Suprapubic skin (tissue), 3 donors: Measurements from ENCODE around the gene CUEDC2.

Experiments used
- EP300 ChIP-seq: sonication (generic); formaldehyde crosslinking; IDR thresholded peaks from one replicate; pipeline ENCODE4 v1.6.1; 2017; ENCODE audit warnings: antibody characterized with exemption
- POLR2A ChIP-seq, 2 donors: fragments of 450-650 bp; IDR thresholded peaks; one replicate each; pipeline ENCODE4 v1.6.1; 2017; ENCODE audit warnings: antibody characterized with exemption in 2 of 2, mild to moderate bottlenecking in 2 of 2, moderate library complexity in 2 of 2
- TF ChIP-seq, protein P1 (sequence below), 2 donors: fragments of 200-600 bp in 1 of 2; fragments of 450-650 bp in 1 of 2; sonication (generic) in 1 of 2; IDR thresholded peaks; one replicate each; pipeline ENCODE4 v1.5.1; 2016 to 2019; ENCODE audit warnings: antibody characterized with exemption in 2 of 2, mild to moderate bottlenecking in 1 of 2, moderate library complexity in 1 of 2

DNA sequence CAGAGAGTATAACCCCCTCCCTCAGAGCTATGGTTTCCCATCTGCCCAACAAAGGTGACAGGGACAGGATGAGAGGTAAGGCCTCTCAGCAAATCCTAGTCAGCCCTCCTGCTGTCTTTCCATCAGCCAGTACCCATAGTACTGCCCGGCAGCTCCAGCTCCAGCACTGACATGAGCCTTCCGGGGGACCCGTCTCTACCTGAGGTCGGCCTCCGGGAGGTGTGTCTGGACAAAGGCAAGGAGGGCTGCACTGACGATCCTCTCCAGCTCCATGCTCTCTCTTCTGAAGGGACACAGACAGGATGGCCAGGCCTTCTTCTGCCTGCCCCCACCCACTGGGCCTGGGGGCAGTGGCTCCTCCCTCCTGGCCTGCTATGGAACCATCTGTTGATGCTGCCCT, 7.5 kb downstream of the CUEDC2 start:
- TF ChIP-seq EP300 (no peak), POLR2A (IDR thresholded peaks at IDR 0.05) (no peak)
- TF ChIP-seq, protein P1, sequence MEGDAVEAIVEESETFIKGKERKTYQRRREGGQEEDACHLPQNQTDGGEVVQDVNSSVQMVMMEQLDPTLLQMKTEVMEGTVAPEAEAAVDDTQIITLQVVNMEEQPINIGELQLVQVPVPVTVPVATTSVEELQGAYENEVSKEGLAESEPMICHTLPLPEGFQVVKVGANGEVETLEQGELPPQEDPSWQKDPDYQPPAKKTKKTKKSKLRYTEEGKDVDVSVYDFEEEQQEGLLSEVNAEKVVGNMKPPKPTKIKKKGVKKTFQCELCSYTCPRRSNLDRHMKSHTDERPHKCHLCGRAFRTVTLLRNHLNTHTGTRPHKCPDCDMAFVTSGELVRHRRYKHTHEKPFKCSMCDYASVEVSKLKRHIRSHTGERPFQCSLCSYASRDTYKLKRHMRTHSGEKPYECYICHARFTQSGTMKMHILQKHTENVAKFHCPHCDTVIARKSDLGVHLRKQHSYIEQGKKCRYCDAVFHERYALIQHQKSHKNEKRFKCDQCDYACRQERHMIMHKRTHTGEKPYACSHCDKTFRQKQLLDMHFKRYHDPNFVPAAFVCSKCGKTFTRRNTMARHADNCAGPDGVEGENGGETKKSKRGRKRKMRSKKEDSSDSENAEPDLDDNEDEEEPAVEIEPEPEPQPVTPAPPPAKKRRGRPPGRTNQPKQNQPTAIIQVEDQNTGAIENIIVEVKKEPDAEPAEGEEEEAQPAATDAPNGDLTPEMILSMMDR (IDR thresholded peaks at IDR 0.05): no peak
